Chondrocyte (in vitro differentiated cells): ENCODE data around the gene MFGE8. TPM values are rescaled to one million over a fixed set of nuclear protein-coding genes. Genes with fewer than 3 reads are reported as not detected.

Source experiments
- DNase-seq: peaks from one replicate; pipeline ENCODE4 v3.0.0; 2021; ENCODE audit warnings: mixed read lengths, low spot score
- H3K27ac Mint-ChIP-seq: one replicate; pipeline ENCODE4 v1.8.0; 2021; ENCODE audit warnings: mild to moderate bottlenecking, moderate library complexity, mixed read lengths; ENCODE audit not compliant: unreplicated experiment
- H3K27me3 Mint-ChIP-seq: 2 replicates; pipeline ENCODE4 v1.8.0; 2021; ENCODE audit warnings: low read depth, mixed read lengths
- H3K36me3 Mint-ChIP-seq: 2 replicates; pipeline ENCODE4 v1.8.0; 2021; ENCODE audit warnings: low read depth, mixed read lengths
- H3K4me1 Mint-ChIP-seq: 2 replicates; pipeline ENCODE4 v1.8.0; 2021; ENCODE audit warnings: low read depth, mild to moderate bottlenecking, mixed read lengths
- H3K4me3 Mint-ChIP-seq: one replicate; pipeline ENCODE4 v1.8.0; 2021; ENCODE audit warnings: mild to moderate bottlenecking, moderate library complexity, mixed read lengths; ENCODE audit not compliant: unreplicated experiment
- H3K9me3 Mint-ChIP-seq: 2 replicates; pipeline ENCODE4 v1.8.0; 2021; ENCODE audit warnings: low read depth, mixed read lengths
- total RNA-seq: library from RNA; stranded (reverse); gene quantifications from 3 replicates; pipeline ENCODE4 v1.2.1, GENCODE V29; 2021
- TF ChIP-seq, protein P1 (sequence below): fragments of 200-600 bp; sonication (generic); IDR thresholded peaks from 2 replicates; pipeline ENCODE4 v1.5.0; 2021; ENCODE audit warnings: antibody characterized with exemption, mild to moderate bottlenecking, moderate library complexity

The MFGE8 gene
- total RNA-seq, 1 donor from 2014 or later, result 305 TPM

DNA sequence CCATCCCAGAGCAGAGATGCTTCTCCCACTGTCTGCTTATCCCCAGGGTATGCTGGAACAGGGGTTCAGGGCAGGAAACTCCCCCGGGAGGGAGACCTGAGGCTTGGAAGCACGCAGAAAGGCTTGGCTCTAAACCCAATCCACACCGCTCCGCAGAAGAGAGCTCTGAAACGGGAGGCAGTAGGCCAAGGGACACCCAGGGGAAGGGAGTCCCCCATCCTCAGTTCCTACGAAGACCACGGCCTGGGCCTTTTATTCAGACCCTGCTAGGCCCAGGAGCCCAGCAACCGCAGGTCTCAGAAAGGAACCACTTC lies 16.1 kb downstream of the MFGE8 start:
- TF ChIP-seq, protein P1, sequence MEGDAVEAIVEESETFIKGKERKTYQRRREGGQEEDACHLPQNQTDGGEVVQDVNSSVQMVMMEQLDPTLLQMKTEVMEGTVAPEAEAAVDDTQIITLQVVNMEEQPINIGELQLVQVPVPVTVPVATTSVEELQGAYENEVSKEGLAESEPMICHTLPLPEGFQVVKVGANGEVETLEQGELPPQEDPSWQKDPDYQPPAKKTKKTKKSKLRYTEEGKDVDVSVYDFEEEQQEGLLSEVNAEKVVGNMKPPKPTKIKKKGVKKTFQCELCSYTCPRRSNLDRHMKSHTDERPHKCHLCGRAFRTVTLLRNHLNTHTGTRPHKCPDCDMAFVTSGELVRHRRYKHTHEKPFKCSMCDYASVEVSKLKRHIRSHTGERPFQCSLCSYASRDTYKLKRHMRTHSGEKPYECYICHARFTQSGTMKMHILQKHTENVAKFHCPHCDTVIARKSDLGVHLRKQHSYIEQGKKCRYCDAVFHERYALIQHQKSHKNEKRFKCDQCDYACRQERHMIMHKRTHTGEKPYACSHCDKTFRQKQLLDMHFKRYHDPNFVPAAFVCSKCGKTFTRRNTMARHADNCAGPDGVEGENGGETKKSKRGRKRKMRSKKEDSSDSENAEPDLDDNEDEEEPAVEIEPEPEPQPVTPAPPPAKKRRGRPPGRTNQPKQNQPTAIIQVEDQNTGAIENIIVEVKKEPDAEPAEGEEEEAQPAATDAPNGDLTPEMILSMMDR, result no peak
- Mint-ChIP-seq H3K27ac (peak overlapping the region; percentile 82), H3K4me3 (no peak overlapping the region), H3K36me3 (peaks cover 7% of the 10 kb centered on the region), H3K4me1 (peaks cover 59% of the 10 kb centered on the region), H3K27me3 (no peaks in the 10 kb centered on the region), H3K9me3 (no peaks in the 10 kb centered on the region)
- DNase-seq, result no peak

DNA sequence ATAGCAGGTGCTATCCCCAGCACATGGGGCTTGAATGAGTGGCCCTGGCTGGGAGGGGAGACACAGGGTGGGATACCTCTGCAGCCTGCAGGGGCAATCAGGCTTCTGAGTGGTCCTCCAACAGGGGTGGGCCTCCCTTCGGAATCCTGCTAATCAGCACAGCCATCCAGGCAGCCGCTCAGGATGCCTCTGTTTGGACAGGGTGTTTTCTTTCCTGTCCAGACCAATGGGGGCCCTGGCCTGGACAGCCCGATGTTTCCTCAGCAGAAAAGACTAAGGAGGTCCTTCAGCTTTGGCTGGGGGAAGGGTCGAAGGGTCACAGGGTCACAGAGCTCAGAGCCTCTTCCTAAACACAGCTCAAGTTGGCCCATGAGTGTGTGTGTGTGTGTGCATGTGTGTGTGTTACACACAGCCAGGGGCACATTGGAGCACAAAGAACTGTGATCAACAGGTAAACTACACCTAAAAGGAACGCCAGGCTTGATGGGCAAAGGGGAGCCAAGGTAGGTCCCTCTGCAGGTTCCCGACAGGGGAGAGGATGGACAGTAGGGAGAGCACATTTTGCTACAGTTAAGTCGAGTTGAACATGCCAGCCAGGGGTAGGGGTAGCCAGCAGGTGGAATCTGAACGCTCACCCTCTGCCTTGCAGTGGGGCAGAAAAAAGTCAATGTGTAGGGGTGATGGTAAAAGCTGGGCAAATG lies 16.7 kb downstream of the MFGE8 start:
- TF ChIP-seq, protein P1, result no peak
- H3K4me3 Mint-ChIP-seq, result peak overlapping the region; percentile 31
- no peaks in the 10 kb centered on the region for H3K27me3 Mint-ChIP-seq
- DNase-seq, result no peak
- H3K4me1 Mint-ChIP-seq, result peaks cover 53% of the 10 kb centered on the region
- H3K27ac Mint-ChIP-seq, result peak overlapping the region; percentile 82
- no peaks in the 10 kb centered on the region for H3K9me3 Mint-ChIP-seq
- H3K36me3 Mint-ChIP-seq, result peaks cover 3% of the 10 kb centered on the region

DNA sequence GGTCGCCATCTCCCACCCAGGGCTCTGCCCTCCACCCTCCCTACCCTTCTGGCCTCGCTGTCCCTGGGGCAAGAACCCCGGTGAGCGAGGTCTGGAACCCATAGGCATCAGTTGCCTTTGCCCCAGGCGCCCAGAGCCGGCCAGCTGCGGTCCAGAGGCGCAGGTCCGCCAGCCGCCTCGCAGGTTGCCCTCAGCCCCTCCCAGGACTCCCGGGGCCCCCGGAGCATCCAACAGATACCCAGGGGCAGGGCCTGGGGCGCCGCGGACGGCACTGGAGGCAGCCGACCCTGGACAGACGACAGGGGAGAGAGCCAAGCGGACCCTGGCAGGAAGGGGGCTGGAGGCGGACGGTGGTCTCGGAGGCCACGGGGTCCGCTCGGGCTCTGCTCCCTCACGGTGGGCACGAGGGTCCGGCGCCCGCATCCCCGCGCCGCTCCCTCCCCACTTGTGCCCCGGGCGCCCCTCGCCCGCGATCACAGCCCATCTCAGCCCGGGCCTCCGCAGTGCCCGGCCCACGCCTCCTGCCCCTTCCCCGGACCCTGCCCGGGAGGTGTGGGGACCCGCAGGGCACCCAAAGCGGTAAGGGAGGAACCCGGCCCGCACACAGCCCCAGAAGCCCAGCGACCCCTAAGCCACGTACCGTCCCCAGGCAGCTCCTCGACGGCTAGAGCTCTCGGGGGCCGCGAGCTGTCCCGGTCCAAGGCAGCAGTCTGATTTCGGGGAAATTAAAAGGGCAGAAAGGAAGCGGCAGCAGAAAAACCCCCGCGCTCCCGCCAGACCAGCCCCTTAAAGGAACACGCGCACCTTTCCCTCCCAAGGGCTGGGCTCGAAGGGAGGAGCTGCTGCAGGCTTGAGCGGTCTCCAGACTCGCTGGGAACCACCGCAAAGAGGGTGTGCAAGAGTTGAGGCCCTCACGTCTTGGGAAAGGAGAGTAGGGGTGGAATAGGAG lies 18.1 kb downstream of the MFGE8 start, which contains the start of gene HAPLN3:
HAPLN3 (minus strand) TSS at position 726 of the 949 bp plus-strand sequence. CDS start 8,246 bp downstream, outside the sequence.
- Mint-ChIP-seq H3K36me3 (peaks cover 1% of the 10 kb centered on the region), H3K9me3 (no peaks in the 10 kb centered on the region), H3K27ac (no peak within 1 kb of the TSS), H3K4me1 (peaks cover 47% of the 10 kb centered on the region), H3K27me3 (no peaks in the 10 kb centered on the region), H3K4me3 (peak within 1 kb of the TSS; percentile 76)
- TF ChIP-seq, protein P1, result no peak
- DNase-seq, result no peak

DNA sequence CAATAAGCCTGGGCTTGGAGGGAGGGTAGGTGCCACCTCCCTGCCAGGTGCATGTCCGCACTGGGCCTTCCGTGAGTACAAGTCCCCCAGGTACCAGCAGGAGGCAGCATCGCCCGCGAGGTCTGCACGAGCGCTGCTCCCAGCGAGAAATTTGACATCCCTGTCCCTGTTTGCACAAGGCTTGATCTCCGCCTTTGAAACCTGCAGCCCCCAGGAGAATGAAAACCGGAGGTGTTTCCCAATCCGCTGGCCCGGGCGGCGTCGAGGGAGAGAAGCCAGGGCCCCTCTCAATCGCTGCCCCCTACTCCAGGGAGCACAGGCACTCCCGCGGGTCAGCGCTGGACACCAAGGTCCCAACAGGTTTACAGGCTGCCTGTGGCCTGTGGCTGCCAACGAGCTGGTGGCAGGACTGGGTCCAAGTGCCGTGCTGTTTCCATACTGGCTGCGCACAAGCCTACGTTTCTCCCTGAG lies 18.8 kb downstream of the MFGE8 start:
- Mint-ChIP-seq H3K9me3 (no peaks in the 10 kb centered on the region), H3K4me1 (peaks cover 49% of the 10 kb centered on the region), H3K27ac (no peak overlapping the region), H3K27me3 (no peaks in the 10 kb centered on the region), H3K4me3 (peak overlapping the region; percentile 76), H3K36me3 (peaks cover 1% of the 10 kb centered on the region)
- DNase-seq, result no peak
- TF ChIP-seq, protein P1, result peak; percentile 87

DNA sequence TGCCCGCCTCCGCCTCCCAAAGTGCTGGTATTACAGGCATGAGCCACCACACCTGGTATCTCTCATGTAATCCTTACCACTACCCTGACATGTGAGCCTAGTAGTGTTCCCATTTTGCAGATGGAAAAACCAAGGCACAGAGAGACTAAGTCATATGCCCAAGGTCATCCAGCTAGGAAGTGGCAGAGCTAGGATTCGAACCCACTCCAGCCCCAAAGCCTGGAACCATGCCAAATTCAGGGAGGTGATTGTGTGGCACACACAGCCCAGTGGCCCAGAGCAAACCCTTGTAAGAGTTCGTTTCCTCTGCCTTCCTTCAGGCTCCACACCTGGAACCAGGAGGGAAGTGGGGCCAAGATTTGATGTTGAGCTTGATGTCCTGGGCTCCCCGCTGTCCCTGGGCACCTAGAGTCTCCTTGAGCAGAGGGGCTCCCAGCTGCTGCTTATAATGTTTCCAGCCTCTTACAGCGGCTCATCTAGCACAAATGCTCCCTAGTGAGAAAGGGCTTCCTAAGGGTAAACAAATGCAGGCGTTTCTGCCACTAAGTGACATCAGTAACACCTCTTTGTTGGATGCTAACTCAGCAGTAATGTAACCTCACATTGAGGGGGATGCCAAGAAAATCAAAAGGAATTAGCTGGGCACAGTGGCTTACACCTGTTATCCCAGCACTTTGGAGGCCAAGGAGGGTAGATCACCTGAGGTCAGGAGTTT lies 21.5 kb downstream of the MFGE8 start:
- no peak for DNase-seq
- Mint-ChIP-seq H3K36me3 (no peaks in the 10 kb centered on the region), H3K4me3 (no peak overlapping the region), H3K27ac (no peak overlapping the region), H3K9me3 (no peaks in the 10 kb centered on the region), H3K27me3 (no peaks in the 10 kb centered on the region), H3K4me1 (peaks cover 25% of the 10 kb centered on the region)
- TF ChIP-seq, protein P1, result no peak
